ENCODE results near the gene ENPP3.
"Not testable (repeated sequence)": the region's sequence is repeated elsewhere in the genome, so short reads cannot be mapped to it uniquely, and the experiment has no call there.

Gene ENPP3

DNA sequence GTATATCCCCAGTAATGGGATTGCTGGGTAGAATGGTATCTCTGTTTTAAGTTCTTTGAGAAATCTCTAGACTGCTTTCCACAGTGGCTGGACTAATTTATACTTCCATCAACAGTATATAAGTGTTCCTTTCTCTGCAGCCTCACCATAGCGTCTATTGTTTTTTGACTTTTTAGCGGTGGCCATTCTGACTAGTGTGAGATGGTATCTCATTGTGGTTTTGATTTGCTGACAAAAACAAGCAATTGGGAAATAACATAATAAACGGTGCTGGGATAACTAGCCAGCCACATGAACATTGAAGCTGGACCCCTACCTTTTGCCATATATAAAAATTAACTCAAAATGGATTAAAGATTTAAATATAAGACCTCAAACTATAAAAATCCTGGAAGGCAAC, 49.9 kb downstream of the ENPP3 start:
- DNase-seq, result no peak

GRCh38 chr6:131688286-131688685, 51.2 kb downstream of the ENPP3 start:
- no peak for DNase-seq

- DNase-seq, result no peak
Observed at GRCh38 chr6:131692031-131692430, 54.9 kb downstream of the ENPP3 start.

- DNase-seq, result no peak
Observed at GRCh38 chr6:131692589-131692988, 55.5 kb downstream of the ENPP3 start.

DNA sequence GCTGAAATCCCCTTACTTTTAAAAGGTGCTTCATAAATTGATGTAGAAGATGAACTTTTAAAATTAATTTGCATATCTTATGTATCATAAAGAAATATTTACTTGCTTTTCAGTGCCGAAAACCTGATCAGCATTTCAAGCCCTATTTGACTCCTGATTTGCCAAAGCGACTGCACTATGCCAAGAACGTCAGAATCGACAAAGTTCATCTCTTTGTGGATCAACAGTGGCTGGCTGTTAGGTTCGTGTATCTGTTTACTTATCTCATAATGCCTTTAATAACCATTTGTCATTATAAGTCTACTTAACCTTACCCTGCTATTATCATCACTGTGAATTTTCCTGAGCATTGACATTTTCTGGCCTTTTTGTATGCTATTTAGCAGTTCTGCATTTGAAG, 56.3 kb downstream of the ENPP3 start:
- peak in 2 of 3 experiments; percentile 32 to 79 for DNase-seq

- peak; percentile 18 to 86 (median 62) for DNase-seq
Observed at GRCh38 chr6:131694832-131695426, 57.8 kb downstream of the ENPP3 start.

GRCh38 chr6:131696956-131697355, 59.9 kb downstream of the ENPP3 start:
- no peak for DNase-seq

DNA sequence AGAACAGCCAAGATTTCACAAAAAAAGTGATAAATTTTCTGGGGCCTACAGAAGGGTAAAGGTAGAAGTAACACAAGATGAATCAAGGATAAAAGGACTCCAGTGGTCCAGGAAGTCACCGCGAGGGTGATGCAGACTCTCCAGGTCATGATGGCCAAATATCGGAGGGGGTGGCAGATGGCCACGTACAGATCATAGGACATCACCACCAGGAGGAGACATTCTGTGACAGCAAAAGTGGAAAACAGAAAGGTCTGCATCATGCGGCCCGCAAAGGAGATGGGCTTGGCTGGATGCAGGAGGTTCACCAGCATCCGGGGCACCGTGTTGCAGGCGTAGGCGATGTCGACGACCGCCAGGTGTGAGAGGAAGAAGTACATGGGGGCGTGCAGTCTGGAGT, 63.7 kb downstream of the ENPP3 start:
- DNase-seq, result not testable (repeated sequence)

GRCh38 chr6:131703905-131704304, 66.8 kb downstream of the ENPP3 start:
- not testable (repeated sequence) for DNase-seq

- not testable (repeated sequence) for DNase-seq
Observed at GRCh38 chr6:131710917-131711316, 73.8 kb downstream of the ENPP3 start, which contains the start of gene CTAGE9. Gene CTAGE9, minus strand, starts transcription at chr6:131711017. Its CDS starts 0 bp downstream, at chr6:131711017.

DNA sequence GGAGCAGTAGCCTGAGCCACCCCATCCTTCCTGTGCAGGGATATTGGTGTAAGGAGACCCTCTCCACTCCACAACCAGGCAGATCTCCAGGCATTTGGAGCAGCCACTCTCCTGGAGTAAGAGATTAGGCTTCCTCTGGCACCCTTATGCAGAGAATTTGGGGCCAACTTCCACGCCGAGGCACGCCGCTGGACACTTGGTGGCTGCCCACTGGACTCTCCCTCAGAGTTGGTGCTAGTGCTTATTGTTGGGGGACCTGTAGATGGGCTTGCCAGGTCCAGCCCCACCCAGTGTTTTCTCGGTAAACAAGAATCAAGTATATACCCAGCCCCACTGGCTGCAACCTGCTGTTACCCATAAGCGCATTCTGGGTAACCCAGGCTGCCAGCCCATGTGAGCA, 78.5 kb downstream of the ENPP3 start:
- DNase-seq, result not testable (repeated sequence)

DNA sequence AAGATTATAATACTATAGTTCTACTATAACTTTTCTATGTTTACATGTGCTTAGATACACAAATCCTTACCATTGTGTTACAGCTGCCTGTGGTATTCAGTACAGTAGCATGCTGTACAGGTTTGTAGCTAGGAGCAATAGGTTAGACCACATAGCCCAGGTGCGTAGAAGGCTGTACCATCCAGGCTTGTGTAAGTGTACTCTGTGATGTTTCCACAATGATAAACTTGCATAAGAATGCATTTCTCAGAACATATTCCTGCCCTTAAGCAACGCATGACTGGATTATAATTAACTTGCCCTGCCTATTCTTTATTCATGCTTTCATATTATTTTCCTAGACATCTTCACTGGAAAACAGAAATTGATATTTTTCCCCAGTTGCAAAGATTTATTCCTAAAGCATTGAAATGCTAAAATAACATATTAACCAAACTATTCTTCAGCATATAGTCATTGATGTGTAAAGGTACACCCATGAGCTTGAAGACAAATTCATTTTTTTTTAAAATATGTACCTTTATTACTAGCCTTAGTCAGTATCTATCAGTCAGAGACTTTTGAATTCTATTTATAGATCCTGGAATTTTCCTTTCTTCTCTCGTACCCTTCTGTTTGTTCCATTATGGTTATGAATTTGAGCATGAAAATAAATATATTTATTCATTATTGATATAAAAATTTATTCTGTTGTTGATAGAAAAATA, 80.9 kb downstream of the ENPP3 start:
- DNase-seq, result peak in 1 of 3 experiments; percentile 24

DNA sequence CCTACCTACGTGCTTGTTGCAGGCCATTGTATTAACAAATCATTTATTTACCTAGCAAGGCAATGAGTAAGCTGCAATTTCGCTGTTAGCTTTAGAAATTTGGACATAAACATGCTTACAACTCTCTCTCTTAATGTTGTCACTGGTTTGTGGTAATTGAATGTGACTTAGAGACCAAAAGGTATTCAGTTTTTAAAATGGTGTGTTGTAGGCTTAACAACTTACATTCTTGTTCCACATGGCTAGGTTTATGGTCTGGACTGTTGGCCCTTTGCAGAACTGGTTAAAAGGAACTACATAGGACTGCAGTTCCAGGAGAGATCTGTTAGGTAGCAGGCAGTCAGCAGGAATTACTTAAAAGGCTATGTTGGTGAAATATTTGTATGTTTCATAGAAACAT, 84.1 kb downstream of the ENPP3 start:
- DNase-seq, result peak in 1 of 3 experiments; percentile 22

DNA sequence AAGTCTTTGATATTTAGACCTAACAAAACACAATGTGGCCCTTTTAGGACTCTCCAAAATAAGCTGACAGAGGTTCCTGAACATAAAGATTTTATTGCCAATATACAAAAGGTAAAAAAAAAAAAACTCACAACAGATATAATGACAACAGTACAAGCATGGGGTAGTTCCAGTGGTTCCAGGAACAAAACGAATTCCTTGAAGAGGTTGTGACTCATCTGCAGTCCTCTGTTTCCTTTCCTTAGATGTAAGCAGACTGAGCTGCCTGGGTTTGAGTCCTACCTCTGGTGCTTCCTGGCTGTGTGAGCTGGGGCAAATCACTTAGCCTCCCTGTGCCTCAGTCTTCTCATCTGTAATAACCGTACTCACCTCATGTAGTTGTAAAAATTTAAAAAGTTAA, 87.0 kb downstream of the ENPP3 start:
- DNase-seq, result no peak

DNA sequence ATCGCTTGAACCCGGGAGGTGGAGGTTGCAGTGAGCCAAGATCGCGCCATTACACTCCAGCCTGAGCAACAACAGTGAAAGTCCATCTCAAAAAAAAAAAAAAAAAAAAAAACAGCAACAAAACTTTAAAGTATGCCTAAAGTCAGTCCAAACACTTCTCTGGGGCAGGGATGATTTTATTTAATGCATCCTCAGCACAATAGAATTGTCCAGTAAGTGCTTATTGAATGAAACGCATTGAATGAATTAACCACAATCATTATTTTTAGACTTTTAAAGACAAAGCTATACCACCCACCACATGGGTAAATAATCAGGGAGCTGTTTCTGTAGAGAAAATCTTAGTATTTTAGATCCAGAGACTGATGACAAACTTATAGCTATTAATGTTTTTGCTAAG, 90.4 kb downstream of the ENPP3 start:
- DNase-seq, result no peak

GRCh38 chr6:131727868-131728267, 90.8 kb downstream of the ENPP3 start:
- DNase-seq, result no peak

GRCh38 chr6:131728296-131728939, 91.3 kb downstream of the ENPP3 start:
- DNase-seq, result no peak

DNA sequence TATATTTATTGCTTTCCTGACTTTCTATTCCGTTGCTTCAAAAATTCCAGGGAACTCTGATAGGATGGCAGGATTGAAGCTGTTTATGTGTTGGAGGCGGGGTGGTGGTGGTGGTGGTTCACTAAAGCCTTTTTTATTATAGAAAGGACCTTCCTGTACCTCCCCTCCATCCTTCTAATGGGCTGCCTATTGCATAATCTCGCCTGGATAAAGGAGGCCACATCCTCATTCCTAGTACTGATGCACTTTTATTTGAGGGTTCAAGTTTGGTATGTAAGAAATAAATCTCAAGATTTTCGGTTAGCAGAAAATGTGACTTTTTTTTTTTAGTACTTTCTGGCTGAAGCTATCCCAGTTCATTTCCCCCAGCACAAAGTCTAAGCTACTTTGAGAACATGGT, 92.4 kb downstream of the ENPP3 start:
- DNase-seq, result no peak

GRCh38 chr6:131730264-131730663, 93.2 kb downstream of the ENPP3 start:
- no peak for DNase-seq

- DNase-seq, result no peak
Observed at GRCh38 chr6:131731224-131731623, 94.1 kb downstream of the ENPP3 start.

DNA sequence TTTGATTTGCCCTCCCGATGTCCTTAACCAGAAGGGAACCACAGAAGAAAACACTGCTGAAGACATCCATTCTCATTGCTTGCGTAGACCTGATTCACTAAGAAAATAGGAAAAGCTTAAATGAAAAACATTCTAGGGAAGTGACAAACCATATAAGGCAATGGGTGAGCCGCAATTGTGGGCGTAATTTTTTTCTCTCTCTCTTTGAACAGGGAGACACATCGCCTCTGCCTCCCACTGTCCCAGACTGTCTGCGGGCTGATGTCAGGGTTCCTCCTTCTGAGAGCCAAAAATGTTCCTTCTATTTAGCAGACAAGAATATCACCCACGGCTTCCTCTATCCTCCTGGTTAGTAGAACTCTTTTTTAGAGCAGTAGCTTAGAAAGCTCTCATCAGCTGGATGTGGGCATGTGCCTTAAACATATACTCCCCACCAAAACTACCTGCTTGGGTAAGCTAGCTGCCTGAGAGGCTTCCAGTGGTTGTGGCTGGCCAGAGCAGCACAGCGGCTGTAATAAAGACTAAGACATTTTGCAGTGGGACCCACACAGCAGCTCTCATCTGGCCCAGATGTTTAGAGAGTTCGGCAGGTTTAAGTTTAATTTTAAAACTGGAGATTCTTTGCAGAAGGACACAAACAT, 96.4 kb downstream of the ENPP3 start:
- no peak for DNase-seq

DNA sequence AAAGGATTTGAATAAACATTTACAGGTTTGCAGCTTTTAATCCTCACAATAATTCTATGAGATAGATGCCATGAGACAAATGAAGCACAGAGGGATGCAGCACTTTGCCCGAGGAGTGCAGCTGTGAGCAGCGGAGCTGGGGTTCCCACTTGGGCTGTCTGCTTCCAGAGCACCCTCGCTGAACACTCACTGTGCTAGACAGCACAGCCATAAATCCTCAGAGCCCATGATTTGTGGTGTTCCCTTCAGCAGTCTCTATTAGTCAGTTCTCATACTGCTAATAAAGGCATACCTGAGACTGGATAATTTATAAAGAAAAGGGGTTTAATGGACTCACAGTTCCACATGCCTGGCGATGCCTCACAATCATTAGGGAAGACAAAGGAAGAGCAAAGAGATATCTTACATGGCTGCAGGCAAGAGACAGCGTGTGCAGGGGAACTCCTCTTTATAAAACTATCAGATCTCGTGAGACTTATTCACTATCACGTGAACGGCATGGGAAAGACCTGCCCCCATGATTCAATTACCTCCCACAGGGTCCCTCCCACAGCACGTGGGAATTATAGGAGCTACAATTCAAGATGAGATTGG, 99.0 kb downstream of the ENPP3 start:
- DNase-seq, result peak in 2 of 3 experiments; percentile 31 to 59

DNA sequence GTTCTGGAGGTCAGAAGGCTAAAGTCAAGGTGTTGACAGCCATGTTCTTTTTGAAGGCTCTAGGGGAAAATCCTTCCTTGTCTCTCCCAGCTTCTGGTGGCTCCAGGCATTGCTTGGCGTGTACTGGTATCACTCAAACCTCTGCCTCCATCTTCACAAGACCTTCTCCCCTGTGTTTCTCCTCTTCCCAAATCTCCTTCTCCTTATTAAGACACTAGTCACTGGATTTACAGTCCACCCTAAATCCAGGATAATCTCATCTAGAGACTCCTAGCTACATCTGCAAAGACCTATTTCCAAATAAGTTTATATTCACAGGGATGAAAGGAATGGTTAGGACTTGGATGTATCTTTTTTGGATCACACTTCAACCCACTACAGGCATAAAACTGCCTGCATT, 99.7 kb downstream of the ENPP3 start:
- DNase-seq, result no peak
